HepG2 (cell line): ENCODE measurements around the gene EFS. TPM values are rescaled to one million over a fixed set of nuclear protein-coding genes. Genes with fewer than 3 reads are reported as not detected.

Source experiments
- ATF2 ChIP-seq: sonication (generic); formaldehyde crosslinking; IDR thresholded peaks from 2 replicates; pipeline ENCODE4 v1.4.0; 2020; ENCODE audit warnings: missing genetic modification reagents
- MAZ ChIP-seq, 2 experiments: sonication (generic) in 1 of 2; formaldehyde crosslinking in 1 of 2; IDR thresholded peaks; 2 replicates each; pipeline versions ENCODE4 v1.5.0 to v1.6.1; 2012 to 2020; ENCODE audit warnings: low read depth in 2 of 2, mild to moderate bottlenecking in 2 of 2, borderline replicate concordance in 1 of 2, improper control_type of control experiment in 1 of 2, low read length in 1 of 2, missing genetic modification reagents in 1 of 2, moderate library complexity in 1 of 2
- NCOA2 ChIP-seq: sonication (generic); formaldehyde crosslinking; IDR thresholded peaks from 2 replicates; pipeline ENCODE4 v1.8.0; 2022; ENCODE audit warnings: inconsistent platforms
- PHB2 ChIP-seq: fragments of 450-650 bp; IDR thresholded peaks from 2 replicates; pipeline ENCODE4 v1.6.1; 2018; ENCODE audit not compliant: partially characterized antibody
- RELA ChIP-seq: sonication (generic); formaldehyde crosslinking; IDR thresholded peaks from 2 replicates; pipeline ENCODE4 v1.4.0; 2020; ENCODE audit warnings: missing genetic modification reagents
- SRF ChIP-seq: IDR thresholded peaks from 2 replicates; pipeline ENCODE4 v1.6.1; 2011; ENCODE audit warnings: mild to moderate bottlenecking, low read depth, low read length, moderate library complexity
- SUZ12 ChIP-seq: fragments of 150-350 bp; IDR thresholded peaks from 2 replicates; pipeline ENCODE4 v1.6.1; 2014; ENCODE audit warnings: low read depth, low read length
- TBX2 ChIP-seq: sonication (generic); formaldehyde crosslinking; IDR thresholded peaks from 2 replicates; pipeline ENCODE4 v1.5.0; 2020; ENCODE audit warnings: missing genetic modification reagents, mild to moderate bottlenecking, borderline replicate concordance
- TSC22D2 ChIP-seq: sonication (generic); formaldehyde crosslinking; IDR thresholded peaks from 2 replicates; pipeline ENCODE4 v1.5.1; 2020; ENCODE audit warnings: missing genetic modification reagents, mild to moderate bottlenecking, borderline replicate concordance
- ZBTB49 ChIP-seq: sonication (generic); formaldehyde crosslinking; IDR thresholded peaks from 2 replicates; pipeline ENCODE4 v1.4.0; 2020; ENCODE audit warnings: missing genetic modification reagents, borderline replicate concordance
- ZFP62 ChIP-seq: sonication (generic); formaldehyde crosslinking; IDR thresholded peaks from 2 replicates; pipeline ENCODE4 v1.4.0; 2020; ENCODE audit warnings: missing genetic modification reagents
- ZNF296 ChIP-seq: sonication (generic); formaldehyde crosslinking; conservative IDR thresholded peaks from 2 replicates; pipeline ENCODE4 v1.5.0; 2020; ENCODE audit warnings: mild to moderate bottlenecking, missing genetic modification reagents
- ZNF317 ChIP-seq: sonication (generic); formaldehyde crosslinking; IDR thresholded peaks from 2 replicates; pipeline ENCODE4 v1.5.0; 2020; ENCODE audit warnings: mild to moderate bottlenecking, missing genetic modification reagents
- ZNF441 ChIP-seq: sonication (generic); formaldehyde crosslinking; IDR thresholded peaks from 2 replicates; pipeline ENCODE4 v1.7.0; 2021; ENCODE audit warnings: missing genetic modification reagents, borderline replicate concordance
- polyA plus RNA-seq, 8 experiments: library from polyadenylated mRNA; depleted of rRNA in 3 of 8; stranded (reverse) in 7 of 8; unstranded in 1 of 8; fragments of >200 nt; fragmentation: Illumina TruSeq in 4 of 8; extraction: Trizol in 4 of 8; gene quantifications; 2 replicates each; pipeline versions ENCODE4 v1.2.1 to v1.2.3, GENCODE V29; 2011 to 2016; ENCODE audit warnings: low read depth in 4 of 8, missing spikeins in 1 of 8, mixed read lengths in 1 of 8; ENCODE audit not compliant: insufficient read depth in 1 of 8
- total RNA-seq, 5 experiments: library from RNA; depleted of rRNA; stranded (reverse); fragments of >200 nt; fragmentation: Illumina TruSeq; extraction: Trizol; gene quantifications; 2 replicates each; pipeline ENCODE4 v1.2.3, GENCODE V29; 2016; ENCODE audit warnings: low read depth in 1 of 5
- TF ChIP-seq, protein P1 (sequence below): sonication (generic); formaldehyde crosslinking; IDR thresholded peaks from 2 replicates; pipeline ENCODE4 v1.4.0; 2020; ENCODE audit warnings: missing genetic modification reagents, borderline replicate concordance
- TF ChIP-seq, protein P2 (sequence below): sonication (generic); formaldehyde crosslinking; IDR thresholded peaks from 2 replicates; pipeline ENCODE4 v1.4.0; 2020; ENCODE audit warnings: missing genetic modification reagents, borderline replicate concordance

Gene EFS
- total and polyA plus RNA-seq, 2 of the 13 experiments (the other 11 are each of a cell fraction or from before 2014, with no cell fraction given): not detected

DNA sequence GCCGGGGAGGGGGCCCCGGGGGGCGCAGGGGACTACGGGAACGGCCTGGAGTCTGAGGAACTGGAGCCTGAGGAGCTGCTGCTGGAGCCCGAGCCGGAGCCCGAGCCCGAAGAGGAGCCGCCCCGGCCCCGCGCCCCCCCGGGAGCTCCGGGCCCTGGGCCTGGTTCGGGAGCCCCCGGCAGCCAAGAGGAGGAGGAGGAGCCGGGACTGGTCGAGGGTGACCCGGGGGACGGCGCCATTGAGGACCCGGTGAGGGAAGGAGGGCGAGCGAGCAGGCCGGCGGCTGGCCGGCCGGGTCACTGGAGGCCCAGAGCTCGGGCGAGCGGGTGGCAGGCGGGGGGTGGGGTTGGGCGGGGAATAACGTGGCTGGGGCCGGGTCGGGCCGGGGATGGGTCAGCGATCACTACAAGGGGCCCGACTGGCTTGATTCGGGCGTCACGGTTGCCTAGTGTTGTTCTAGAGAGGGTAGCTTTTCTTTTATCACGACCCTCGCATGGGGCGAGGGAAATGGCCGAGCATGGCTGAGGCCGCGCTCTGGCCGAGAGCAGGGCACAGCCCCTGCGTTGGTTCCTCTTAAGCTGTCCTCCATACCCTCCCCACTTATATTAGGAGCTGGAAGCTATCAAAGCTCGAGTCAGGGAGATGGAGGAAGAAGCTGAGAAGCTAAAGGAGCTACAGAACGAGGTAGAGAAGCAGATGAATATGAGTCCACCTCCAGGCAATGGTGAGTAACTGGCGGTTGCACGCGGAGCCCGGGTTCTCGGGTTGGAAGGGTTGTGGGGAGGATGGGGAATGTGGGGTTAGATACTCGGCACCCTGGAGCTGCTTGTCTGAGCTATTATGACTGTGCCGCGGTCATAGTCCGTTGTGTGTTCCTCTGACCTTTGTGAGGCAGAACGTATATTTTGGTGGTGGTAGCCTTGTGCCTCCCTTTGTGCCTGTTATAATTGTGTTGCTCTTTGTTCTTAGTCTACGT, 43.1 kb downstream of the EFS start (continued):
- TF ChIP-seq ATF2 (CRISPR knock-in tag) (peak; percentile 48; the same call in 1 of the 2 replicates), ZFP62 (CRISPR knock-in tag) (no peak), RELA (0 out of 2 replicates have a peak, but pooled peaks have one; percentile 31), SRF (no peak), ZNF296 (no peak), ZBTB49 (peak; percentile 17; the same call in 1 of the 2 replicates), ZNF317 (CRISPR knock-in tag) (no peak; the same call in 1 of the 2 replicates), PHB2 (no peak), ZNF441 (CRISPR knock-in tag) (peak; percentile 54; the same call in 1 of the 2 replicates), SUZ12 (no peak), TBX2 (CRISPR knock-in tag) (no peak; the same call in 1 of the 2 replicates), NCOA2 (CRISPR knock-in tag) (no peak; the same call in 1 of the 2 replicates), TSC22D2 (CRISPR knock-in tag) (peak; percentile 22; the same call in 1 of the 2 replicates), MAZ (IDR thresholded peaks at IDR 0.05; ENCODE audit: borderline replicate concordance, low read depth, low read length) (peak; percentile 5; the same call in 1 of the 2 replicates), MAZ (CRISPR knock-in tag; IDR thresholded peaks at IDR 0.05; ENCODE audit: low read depth) (no peak)
- TF ChIP-seq, protein P1, sequence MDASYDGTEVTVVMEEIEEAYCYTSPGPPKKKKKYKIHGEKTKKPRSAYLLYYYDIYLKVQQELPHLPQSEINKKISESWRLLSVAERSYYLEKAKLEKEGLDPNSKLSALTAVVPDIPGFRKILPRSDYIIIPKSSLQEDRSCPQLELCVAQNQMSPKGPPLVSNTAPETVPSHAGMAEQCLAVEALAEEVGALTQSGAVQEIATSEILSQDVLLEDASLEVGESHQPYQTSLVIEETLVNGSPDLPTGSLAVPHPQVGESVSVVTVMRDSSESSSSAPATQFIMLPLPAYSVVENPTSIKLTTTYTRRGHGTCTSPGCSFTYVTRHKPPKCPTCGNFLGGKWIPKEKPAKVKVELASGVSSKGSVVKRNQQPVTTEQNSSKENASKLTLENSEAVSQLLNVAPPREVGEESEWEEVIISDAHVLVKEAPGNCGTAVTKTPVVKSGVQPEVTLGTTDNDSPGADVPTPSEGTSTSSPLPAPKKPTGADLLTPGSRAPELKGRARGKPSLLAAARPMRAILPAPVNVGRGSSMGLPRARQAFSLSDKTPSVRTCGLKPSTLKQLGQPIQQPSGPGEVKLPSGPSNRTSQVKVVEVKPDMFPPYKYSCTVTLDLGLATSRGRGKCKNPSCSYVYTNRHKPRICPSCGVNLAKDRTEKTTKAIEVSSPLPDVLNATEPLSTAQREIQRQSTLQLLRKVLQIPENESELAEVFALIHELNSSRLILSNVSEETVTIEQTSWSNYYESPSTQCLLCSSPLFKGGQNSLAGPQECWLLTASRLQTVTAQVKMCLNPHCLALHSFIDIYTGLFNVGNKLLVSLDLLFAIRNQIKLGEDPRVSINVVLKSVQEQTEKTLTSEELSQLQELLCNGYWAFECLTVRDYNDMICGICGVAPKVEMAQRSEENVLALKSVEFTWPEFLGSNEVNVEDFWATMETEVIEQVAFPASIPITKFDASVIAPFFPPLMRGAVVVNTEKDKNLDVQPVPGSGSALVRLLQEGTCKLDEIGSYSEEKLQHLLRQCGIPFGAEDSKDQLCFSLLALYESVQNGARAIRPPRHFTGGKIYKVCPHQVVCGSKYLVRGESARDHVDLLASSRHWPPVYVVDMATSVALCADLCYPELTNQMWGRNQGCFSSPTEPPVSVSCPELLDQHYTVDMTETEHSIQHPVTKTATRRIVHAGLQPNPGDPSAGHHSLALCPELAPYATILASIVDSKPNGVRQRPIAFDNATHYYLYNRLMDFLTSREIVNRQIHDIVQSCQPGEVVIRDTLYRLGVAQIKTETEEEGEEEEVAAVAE (CRISPR knock-in tag): peak; percentile 77
- TF ChIP-seq, protein P2, sequence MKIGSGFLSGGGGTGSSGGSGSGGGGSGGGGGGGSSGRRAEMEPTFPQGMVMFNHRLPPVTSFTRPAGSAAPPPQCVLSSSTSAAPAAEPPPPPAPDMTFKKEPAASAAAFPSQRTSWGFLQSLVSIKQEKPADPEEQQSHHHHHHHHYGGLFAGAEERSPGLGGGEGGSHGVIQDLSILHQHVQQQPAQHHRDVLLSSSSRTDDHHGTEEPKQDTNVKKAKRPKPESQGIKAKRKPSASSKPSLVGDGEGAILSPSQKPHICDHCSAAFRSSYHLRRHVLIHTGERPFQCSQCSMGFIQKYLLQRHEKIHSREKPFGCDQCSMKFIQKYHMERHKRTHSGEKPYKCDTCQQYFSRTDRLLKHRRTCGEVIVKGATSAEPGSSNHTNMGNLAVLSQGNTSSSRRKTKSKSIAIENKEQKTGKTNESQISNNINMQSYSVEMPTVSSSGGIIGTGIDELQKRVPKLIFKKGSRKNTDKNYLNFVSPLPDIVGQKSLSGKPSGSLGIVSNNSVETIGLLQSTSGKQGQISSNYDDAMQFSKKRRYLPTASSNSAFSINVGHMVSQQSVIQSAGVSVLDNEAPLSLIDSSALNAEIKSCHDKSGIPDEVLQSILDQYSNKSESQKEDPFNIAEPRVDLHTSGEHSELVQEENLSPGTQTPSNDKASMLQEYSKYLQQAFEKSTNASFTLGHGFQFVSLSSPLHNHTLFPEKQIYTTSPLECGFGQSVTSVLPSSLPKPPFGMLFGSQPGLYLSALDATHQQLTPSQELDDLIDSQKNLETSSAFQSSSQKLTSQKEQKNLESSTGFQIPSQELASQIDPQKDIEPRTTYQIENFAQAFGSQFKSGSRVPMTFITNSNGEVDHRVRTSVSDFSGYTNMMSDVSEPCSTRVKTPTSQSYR (CRISPR knock-in tag): 0 out of 2 replicates have a peak, but pooled peaks have one; percentile 7
